GM19043 (cell line): ENCODE data around the gene EIF5A2.
"Not testable (repeated sequence)": the region's sequence is repeated elsewhere in the genome, so short reads cannot be mapped to it uniquely, and the experiment has no call there.

ENCODE experiments used
- ATAC-seq: cut with Tn5 transposase; IDR thresholded peaks from one replicate; pipeline ENCODE4 v1.9.1; 2021; ENCODE audit warnings: low read depth; ENCODE audit not compliant: unreplicated experiment

The EIF5A2 gene

DNA sequence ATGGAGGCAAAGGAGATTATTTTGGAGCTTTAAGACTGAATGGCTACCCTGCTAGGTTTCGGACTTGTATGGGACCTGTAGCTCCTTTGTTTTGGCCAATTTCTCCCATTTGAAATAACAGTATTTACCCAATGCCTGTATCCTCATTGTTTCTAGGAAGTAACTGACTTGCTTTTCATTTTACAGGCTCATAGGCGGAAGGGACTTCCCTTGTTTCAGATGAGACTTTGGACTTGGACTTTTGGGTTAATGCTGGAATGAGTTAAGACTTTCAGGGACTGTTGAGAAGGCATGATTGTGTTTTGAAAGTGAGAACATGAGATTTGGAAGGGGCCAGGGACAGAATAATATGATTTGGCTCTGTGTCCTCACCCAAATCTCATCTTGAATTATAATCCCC, 10.5 kb downstream of the EIF5A2 start:
- ATAC-seq, result no peak

- not testable (repeated sequence) for ATAC-seq
Measured at GRCh38 chr3:170897199-170897598, 11.2 kb downstream of the EIF5A2 start.

GRCh38 chr3:170896781-170897180, 11.7 kb downstream of the EIF5A2 start:
- ATAC-seq, result no peak

DNA sequence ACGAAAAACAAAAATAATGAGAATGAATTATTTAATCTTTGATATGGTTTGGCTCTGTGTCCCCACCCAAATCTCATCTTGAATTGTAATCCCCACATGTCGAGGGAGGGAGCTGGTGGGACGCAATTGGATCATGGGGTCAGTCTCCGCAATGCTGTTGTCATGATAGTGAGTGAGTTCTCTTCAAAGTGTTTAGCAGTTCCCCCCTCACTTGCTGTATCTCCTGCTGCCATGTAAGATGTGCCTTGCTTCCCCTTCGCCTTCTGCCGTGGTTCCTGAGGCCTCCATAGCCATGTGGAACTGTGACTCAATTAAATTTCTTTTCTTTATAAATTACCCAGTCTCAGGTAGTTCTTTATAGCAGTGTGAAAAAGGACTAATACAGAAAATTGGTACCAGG, 12.1 kb downstream of the EIF5A2 start:
- not testable (repeated sequence) for ATAC-seq

GRCh38 chr3:170893895-170894294, 14.5 kb downstream of the EIF5A2 start:
- ATAC-seq, result no peak

GRCh38 chr3:170889630-170890029, 18.8 kb downstream of the EIF5A2 start:
- no peak for ATAC-seq

DNA sequence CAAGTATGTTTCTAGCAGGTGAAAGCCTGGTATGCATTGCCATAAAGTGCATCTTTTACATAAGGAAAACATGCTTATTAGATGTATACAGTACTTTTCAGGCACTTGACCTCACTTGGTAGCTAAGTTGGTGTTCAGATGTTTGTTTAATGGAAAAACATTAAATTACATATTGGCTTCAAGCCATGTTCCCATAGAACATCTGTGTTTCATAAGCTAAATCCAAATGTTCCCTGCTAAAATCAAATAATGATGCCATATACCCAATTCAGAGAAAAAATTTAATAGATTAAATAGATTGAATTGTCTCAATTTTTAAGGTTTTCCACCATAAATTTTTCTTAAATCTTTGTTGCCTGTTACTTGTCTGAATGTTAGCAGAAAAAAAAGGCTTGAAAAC, 19.3 kb downstream of the EIF5A2 start:
- no peak for ATAC-seq

- ATAC-seq, result not testable (repeated sequence)
Measured at GRCh38 chr3:170884109-170884930, 24.1 kb downstream of the EIF5A2 start.

DNA sequence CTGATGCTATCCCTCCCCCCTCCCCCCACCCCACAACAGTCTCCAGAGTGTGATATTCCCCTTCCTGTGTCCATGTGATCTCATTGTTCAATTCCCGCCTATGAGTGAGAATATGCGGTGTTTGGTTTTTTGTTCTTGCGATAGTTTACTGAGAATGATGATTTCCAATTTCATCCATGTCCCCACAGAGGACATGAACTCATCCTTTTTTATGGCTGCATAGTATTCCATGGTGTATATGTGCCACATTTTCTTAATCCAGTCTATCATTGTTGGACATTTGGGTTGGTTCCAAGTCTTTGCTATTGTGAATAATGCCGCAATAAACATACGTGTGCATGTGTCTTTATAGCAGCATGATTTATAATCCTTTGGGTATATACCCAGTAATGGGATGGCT, 29.7 kb downstream of the EIF5A2 start:
- not testable (repeated sequence) for ATAC-seq

- ATAC-seq, result not testable (repeated sequence)
Measured at GRCh38 chr3:170877311-170877710, 31.1 kb downstream of the EIF5A2 start.

DNA sequence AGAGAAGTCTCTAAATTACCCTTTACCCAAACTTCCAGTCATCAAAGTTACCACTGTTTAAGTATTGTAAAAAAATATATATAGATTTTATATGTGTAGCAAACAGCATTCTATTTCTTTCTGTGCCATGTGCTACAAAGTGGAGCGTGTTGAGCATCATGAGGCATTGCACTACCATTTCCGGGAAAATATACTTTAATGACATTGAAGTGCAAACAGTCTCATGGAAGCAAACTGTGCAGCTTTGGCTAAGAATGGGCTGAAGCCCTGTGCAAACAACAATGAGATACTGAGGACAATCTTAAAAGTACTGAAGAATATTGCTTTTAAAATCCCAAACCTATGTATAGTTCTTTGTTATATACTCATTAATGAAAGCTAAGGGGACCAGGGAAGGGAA, 31.9 kb downstream of the EIF5A2 start:
- ATAC-seq, result no peak

GRCh38 chr3:170869645-170870593, 38.5 kb downstream of the EIF5A2 start, which contains the start of gene RPL22L1:
Gene RPL22L1 (minus strand): TSS chr3:170870195. CDS start chr3:170870167, 28 bp downstream.
- ATAC-seq, result peak; percentile 98

DNA sequence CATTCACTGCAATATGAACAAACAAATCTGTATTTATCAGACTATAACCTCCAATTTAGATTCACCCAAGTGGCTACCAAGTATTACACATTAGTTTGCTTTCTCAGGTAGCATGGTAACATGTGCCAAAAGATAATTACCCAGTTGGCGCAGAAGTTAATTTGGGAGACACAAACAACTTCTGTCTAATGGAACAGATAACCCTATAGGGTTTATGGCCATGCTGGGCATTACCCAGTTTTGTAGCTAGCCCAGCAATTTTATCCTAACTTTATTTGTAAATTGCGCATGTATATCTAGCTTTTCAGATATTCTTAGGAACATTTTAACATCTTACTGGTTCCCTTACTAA, 39.2 kb downstream of the EIF5A2 start:
- no peak for ATAC-seq

- no peak for ATAC-seq
Measured at GRCh38 chr3:170868577-170869238, 39.7 kb downstream of the EIF5A2 start.

DNA sequence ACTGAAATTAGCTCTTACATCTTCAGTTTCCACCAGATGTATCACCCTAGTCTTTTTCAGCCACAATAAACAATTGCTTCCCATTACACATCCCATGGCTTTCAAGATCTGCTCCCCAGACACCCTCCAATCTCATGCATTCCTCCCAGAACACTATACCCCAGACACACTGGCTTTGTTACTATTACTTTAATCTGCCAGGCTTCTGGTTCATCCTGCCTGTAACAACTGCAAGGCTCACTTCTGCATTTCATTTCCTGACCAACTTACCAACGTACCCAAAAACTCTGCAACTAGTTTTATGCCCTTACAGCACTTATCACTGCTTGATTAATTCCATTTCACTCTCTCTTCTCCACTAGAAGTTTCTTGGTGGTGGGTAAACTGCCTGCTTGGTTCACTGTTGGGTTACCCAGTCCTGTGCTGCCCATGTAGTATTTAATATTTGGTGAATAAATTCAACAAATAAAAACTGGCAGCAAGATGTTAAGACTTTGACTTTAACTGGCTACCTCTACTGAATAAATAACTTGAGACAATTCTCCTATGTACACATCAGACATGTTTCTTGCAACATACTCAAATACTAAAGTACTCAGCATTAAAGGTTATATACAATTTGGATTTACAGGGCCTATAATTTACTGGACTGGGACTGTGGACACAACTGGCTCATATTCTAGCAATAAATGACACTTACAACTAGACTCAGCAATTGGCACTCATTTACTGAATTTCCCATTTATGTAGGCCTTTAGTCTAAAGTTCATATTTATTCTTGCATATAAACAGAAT, 41.1 kb downstream of the EIF5A2 start:
- peak; percentile 20 for ATAC-seq

- no peak for ATAC-seq
Measured at GRCh38 chr3:170866499-170866898, 41.9 kb downstream of the EIF5A2 start.

GRCh38 chr3:170865209-170866094, 43.0 kb downstream of the EIF5A2 start:
- ATAC-seq, result no peak

DNA sequence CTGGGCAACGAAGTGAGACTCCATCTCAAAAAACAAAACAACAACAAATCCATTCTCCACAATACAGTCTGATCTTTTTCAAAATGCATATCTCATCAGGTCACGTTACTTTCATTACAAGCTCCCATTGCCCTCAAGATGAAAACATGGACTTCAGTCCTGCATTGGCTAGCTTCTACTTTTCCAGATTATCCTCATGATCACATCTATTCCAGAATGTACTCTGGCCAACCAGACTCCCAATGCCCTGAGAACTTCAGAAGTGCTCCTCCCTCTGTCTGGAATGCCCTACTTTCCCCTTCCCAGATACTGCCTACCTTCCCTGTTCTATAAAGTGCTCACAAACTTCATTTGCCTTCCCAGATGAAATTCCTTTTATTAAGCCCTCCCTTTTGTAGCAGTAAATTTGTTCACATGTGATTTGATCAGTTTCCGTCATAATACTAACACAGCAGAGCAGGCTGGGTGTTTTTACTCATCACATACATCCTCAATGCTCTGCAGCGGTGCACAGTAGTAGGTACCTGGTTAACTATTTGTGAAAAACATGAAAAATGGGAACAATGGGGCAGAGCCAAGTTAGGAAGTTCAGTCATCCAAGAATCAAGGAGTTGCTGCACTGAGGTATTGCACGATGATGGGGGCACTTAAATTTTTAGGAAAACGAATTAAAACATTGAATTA, 43.8 kb downstream of the EIF5A2 start:
- no peak for ATAC-seq

- no peak for ATAC-seq
Measured at GRCh38 chr3:170863816-170864215, 44.6 kb downstream of the EIF5A2 start.
